Pancreas (tissue), 10 donors: ENCODE results near the gene GCC2. TPM values are rescaled to one million over a fixed set of nuclear protein-coding genes. Genes with fewer than 3 reads are reported as not detected.
"Not testable (repeated sequence)": the region's sequence is repeated elsewhere in the genome, so short reads cannot be mapped to it uniquely, and the experiment has no call there.

Experiments
- ATAC-seq, 4 donors: fragments of 200-7000 bp; cut with Tn5 transposase; one replicate each; pipeline versions ENCODE4 v1.8.0 to v1.9.1; 2020; ENCODE audit warnings: mild to moderate bottlenecking in 4 of 4, moderate library complexity in 4 of 4
- DNase-seq, 6 donors: peaks; one replicate each; pipeline ENCODE4 v3.0.0-alpha.2; 2020
- FAIRE-seq: peaks from 2 replicates; lab custom pipeline; 2012; peaks lifted over from hg19 to GRCh38; lab: Jason Lieb, UNC
- H3K27ac ChIP-seq, 4 donors: fragments of 200-600 bp; sonication (generic); 1 replicate in 3 of 4; 2 replicates in 1 of 4; pipeline versions ENCODE4 v1.5.0 to v1.8.0; 2020
- H3K27me3 ChIP-seq, 4 donors: fragments of 200-600 bp; one replicate each; pipeline ENCODE4 v1.8.0; 2021
- H3K36me3 ChIP-seq, 3 donors: fragments of 200-600 bp; sonication (generic) in 1 of 3; one replicate each; pipeline versions ENCODE4 v1.5.0 to v1.8.0; 2020 to 2021
- H3K4me1 ChIP-seq, 3 donors: fragments of 200-600 bp; one replicate each; pipeline ENCODE4 v1.8.0; 2021
- H3K4me3 ChIP-seq, 4 donors: fragments of 200-600 bp; sonication (generic) in 2 of 4; one replicate each; pipeline versions ENCODE4 v1.5.0 to v1.8.0; 2020 to 2021
- H3K9me3 ChIP-seq, 4 donors: fragments of 200-600 bp; one replicate each; pipeline ENCODE4 v1.8.0; 2021
- WGBS, 2 donors: extraction: QIAGEN DNeasy Blood & Tissue Kit; methylation state at CpG; one replicate each; pipeline ENCODE4 v1.1.7; 2013; 5-methylcytosine and 5-hydroxymethylcytosine counted together
- intact Hi-C, 3 donors: fragments of 100-400 bp; cut with DNase I; formaldehyde crosslinking; loops; one replicate each; pipeline versions ENCODE4 v1.11.1 to v1.14.2; 2022
- polyA plus RNA-seq, 2 donors: library from polyadenylated mRNA; stranded (reverse); fragments of 200-250 nt; gene quantifications; one replicate each; pipeline ENCODE4 v1.2.3, GENCODE V29; 2013
- total RNA-seq, 6 donors: library from RNA; stranded (reverse); fragmentation: NEBNext Ultra II Directional in 4 of 6; extraction: Animal tissue kit (Norgen Biotek cat#: 25700) in 4 of 6; gene quantifications; one replicate each; pipeline versions ENCODE4 v1.2.1 to v1.2.4, GENCODE V29; 2021 to 2023
- TF ChIP-seq, protein P1 (sequence below), 4 donors: fragments of 200-600 bp; sonication (generic) in 3 of 4; IDR thresholded peaks; one replicate each; pipeline versions ENCODE4 v1.5.0 to v1.8.0; 2021; ENCODE audit warnings: antibody characterized with exemption in 4 of 4
- donor health status: healthy with polysubstance abuse.
- donor health status: DM: no; HTN: no; CAD: no; lungs with moderate emphysema.
- donor health status: DM: no; HTN: no; CAD: no.
- donor health status: control.
- donor health status: control.
- donor health status: Bipolar disorder and iron deficiency.
- donor health status: DM: yes; HTN: yes; CAD: no.
- donor health status: DM: no; HTN: no; CAD: no.
- donor health status: DM: no; HTN: no; CAD: no.
- donor health status: DM: yes; HTN: yes; CAD: no.

The GCC2 gene
- total and polyA plus RNA-seq, 8 donors, result 8.7 to 36.0 (median 20.6) TPM

DNA sequence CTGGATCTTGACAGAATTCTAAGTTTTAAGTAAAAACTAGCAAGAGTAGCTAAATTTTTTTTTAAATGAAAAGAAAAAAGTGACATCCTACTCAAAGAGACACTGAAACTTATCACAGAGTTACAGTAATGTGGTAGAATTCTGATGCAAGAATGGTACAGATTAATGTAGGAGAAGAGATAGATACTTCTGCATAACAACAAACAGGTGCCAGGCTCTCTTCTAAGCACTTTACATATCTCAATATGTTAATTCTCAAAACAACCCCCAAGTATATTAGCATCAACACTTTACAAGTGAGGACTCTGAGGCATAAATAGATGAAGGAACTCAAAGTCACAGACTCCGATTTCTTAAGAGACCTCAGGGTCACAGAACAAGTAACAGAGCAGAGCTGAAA, 28.1 kb downstream of the GCC2 start:
- no peaks in the 10 kb centered on the region for H3K27me3 ChIP-seq
- no peaks in the 10 kb centered on the region for H3K9me3 ChIP-seq
- H3K36me3 ChIP-seq, result peaks cover 5 to 50% (median 5%) of the 10 kb centered on the region in 3 donors
- no peaks in the 10 kb centered on the region for H3K4me1 ChIP-seq
- intact Hi-C loops, result no loop called here
- TF ChIP-seq, protein P1, sequence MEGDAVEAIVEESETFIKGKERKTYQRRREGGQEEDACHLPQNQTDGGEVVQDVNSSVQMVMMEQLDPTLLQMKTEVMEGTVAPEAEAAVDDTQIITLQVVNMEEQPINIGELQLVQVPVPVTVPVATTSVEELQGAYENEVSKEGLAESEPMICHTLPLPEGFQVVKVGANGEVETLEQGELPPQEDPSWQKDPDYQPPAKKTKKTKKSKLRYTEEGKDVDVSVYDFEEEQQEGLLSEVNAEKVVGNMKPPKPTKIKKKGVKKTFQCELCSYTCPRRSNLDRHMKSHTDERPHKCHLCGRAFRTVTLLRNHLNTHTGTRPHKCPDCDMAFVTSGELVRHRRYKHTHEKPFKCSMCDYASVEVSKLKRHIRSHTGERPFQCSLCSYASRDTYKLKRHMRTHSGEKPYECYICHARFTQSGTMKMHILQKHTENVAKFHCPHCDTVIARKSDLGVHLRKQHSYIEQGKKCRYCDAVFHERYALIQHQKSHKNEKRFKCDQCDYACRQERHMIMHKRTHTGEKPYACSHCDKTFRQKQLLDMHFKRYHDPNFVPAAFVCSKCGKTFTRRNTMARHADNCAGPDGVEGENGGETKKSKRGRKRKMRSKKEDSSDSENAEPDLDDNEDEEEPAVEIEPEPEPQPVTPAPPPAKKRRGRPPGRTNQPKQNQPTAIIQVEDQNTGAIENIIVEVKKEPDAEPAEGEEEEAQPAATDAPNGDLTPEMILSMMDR (IDR thresholded peaks at IDR 0.05), result no peak
- WGBS, 2 donors, result 94 to 100% methylated on average over 1 of the region's 1 CpG
- no peak for DNase-seq
- FAIRE-seq, result no peak
- no peak overlapping the region for H3K4me3 ChIP-seq
- H3K27ac ChIP-seq, result no peak overlapping the region
- ATAC-seq, result no peak

DNA sequence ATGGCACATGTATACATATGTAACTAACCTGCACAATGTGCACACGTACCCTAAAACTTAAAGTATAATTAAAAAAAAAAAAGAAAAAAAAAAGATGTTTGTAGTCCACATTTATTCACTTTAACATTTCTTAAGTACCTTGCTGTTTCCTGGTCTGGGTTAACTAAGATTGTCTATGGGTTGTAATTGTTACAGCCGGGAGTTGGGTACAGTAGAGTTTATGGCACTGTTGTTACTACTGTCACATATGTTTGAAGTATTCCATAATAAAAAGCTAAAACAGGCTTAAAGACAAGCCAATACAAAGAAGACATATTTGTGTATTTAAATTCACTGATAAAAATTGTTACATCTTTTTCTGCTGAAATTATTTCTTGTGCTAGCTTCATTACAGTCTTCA, 36.2 kb downstream of the GCC2 start:
- Histone ChIP-seq H3K36me3 (peaks cover 0 to 50% (median 29%) of the 10 kb centered on the region in 3 donors), H3K4me3 (no peak overlapping the region), H3K27ac (no peak overlapping the region), H3K27me3 (no peaks in the 10 kb centered on the region), H3K4me1 (no peaks in the 10 kb centered on the region), H3K9me3 (no peaks in the 10 kb centered on the region)
- TF ChIP-seq, protein P1 (IDR thresholded peaks at IDR 0.05), result no peak
- intact Hi-C loops, result no loop called here
- FAIRE-seq (peak; percentile 20), ATAC-seq (no peak), DNase-seq (no peak)
- WGBS, 2 donors, result 91 to 97% methylated on average over 2 of the region's 2 CpGs

DNA sequence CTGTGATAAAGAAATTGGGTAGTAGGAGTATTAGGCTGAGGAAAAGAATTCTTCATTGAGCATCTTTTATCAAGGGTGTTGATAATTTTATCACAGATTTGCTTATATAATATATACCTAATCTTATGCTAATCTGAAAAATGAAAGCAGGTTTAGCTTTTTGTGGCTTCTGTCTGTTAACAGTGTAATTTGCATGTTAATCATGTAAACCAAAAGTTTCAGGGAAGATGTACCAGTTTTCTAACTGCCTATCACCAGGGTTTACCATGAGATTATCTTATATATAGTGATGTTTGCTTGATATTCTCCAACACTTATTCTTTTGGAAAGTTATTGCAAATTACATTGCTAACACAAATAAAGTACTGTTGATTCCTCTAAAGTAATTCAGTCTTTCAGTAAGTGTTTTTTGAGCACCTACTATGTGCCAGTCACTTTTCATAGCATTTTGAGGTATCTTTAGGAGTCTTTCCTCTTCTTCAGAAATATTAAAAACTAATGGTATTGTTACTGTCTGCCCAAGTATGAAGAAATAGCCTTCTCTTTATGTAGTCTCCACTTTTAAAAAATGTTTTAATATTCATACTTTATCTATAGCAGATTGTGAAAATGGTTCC, 41.6 kb downstream of the GCC2 start:
- H3K27me3 ChIP-seq, result no peaks in the 10 kb centered on the region
- no peak overlapping the region for H3K27ac ChIP-seq
- FAIRE-seq (no peak), ATAC-seq (no peak), DNase-seq (no peak)
- TF ChIP-seq, protein P1 (IDR thresholded peaks at IDR 0.05), result no peak
- H3K4me3 ChIP-seq, result no peak overlapping the region
- H3K4me1 ChIP-seq, result no peaks in the 10 kb centered on the region
- intact Hi-C loops, result no loop called here
- H3K36me3 ChIP-seq, result peaks cover 0 to 44% (median 18%) of the 10 kb centered on the region in 3 donors
- H3K9me3 ChIP-seq, result no peaks in the 10 kb centered on the region

DNA sequence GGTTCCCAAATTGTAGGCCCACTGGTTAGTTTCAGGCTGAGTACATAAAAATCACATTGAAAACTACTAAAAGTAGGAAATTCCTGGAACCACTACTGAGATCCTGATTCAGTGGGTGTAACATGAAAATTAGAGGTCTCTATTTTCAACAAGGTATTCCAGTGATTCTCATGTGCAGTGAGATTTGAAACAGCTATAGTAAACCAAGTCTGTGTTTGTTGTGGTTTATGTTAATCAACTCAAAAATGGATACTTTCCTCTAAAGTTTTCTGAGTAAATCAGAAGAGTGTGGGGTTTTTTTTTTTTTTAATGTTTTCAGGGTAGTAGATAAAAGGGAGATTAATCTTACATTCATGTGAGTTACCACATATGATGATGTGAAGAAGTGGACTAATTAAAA, 42.8 kb downstream of the GCC2 start:
- no peak for ATAC-seq
- no peak for FAIRE-seq
- Histone ChIP-seq H3K9me3 (no peaks in the 10 kb centered on the region), H3K36me3 (peaks cover 0 to 39% (median 18%) of the 10 kb centered on the region in 3 donors), H3K4me1 (no peaks in the 10 kb centered on the region), H3K27ac (no peak overlapping the region), H3K4me3 (no peak overlapping the region), H3K27me3 (no peaks in the 10 kb centered on the region)
- TF ChIP-seq, protein P1 (IDR thresholded peaks at IDR 0.05), result no peak
- DNase-seq, result no peak
- intact Hi-C loops, result no loop called here

DNA sequence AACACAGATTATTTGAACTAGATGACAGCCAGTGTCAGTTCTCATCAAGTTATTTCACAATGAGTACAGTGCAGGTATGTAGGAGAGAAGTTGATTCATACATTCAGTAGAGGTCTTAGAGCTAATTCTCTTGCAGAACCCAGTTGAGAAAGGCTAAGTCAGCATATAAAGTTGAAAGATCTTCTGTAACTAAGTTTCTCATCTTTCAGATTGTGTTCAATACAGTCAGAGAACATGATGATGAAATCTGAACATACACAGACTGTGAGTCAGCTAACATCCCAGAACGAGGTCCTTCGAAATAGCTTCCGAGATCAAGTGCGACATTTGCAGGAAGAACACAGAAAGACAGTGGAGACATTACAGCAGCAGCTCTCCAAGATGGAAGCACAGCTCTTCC, 43.4 kb downstream of the GCC2 start:
- Histone ChIP-seq H3K4me1 (no peaks in the 10 kb centered on the region), H3K9me3 (no peaks in the 10 kb centered on the region), H3K4me3 (no peak overlapping the region), H3K27me3 (no peaks in the 10 kb centered on the region), H3K36me3 (peaks cover 0 to 40% (median 18%) of the 10 kb centered on the region in 3 donors), H3K27ac (no peak overlapping the region)
- TF ChIP-seq, protein P1 (IDR thresholded peaks at IDR 0.05), result no peak
- ATAC-seq (no peak), DNase-seq (no peak), FAIRE-seq (no peak)
- 92 to 96% methylated on average over 4 of the region's 4 CpGs for WGBS, 2 donors
- intact Hi-C loops, result no loop called here

DNA sequence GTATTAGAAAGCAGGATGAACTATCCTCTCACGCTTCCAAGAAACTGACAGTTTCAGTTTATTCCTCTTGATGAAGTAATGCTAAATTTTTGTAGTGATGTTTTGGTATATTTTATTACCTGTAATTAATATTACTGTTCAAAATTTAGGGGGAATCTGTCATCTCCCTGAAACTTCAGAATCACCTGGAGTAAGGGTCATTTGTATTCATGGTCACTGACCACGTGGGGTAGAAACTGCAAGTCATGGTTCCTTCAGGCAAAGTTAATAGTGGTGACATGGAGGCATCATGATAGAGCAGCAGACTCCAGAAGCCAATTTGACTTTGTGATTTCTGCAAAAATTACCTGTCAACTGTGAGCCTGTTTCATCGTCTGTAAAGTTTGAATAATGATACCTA, 47.2 kb downstream of the GCC2 start:
- intact Hi-C loops, H3K27me3 ChIP-seq, FAIRE-seq, H3K4me1 ChIP-seq, H3K9me3 ChIP-seq, DNase-seq, H3K27ac ChIP-seq, ATAC-seq, H3K4me3 ChIP-seq: not testable (repeated sequence)
- H3K36me3 ChIP-seq, result peaks cover 0 to 31% (median 11%) of the 10 kb centered on the region in 3 donors
- WGBS, 2 donors, result 67 to 81% methylated on average over 1 to 2 of the region's 3 CpGs

DNA sequence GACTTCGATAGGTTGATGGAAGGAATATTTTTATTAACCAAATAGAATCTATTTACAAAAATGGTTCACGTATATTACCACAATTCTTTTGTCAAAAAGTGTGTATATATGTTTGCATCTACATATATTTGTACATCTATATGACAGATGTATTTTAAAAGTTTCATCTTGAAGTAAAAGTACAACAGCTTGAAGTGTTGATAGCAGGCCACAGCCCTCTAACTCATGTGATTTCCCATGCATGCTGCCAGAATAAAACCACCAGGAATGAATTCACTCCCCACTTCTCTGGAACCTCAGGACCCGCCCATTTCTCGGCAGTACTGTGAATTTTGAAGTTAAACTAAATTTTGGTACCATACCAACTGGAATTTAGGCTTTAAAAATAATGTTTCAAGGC, 58.6 kb downstream of the GCC2 start:
- DNase-seq, FAIRE-seq, intact Hi-C loops, H3K36me3 ChIP-seq, H3K4me3 ChIP-seq, H3K27ac ChIP-seq, H3K9me3 ChIP-seq, ATAC-seq, H3K27me3 ChIP-seq, H3K4me1 ChIP-seq: not testable (repeated sequence)
- 89 to 96% methylated on average over 3 of the region's 4 CpGs for WGBS, 2 donors

DNA sequence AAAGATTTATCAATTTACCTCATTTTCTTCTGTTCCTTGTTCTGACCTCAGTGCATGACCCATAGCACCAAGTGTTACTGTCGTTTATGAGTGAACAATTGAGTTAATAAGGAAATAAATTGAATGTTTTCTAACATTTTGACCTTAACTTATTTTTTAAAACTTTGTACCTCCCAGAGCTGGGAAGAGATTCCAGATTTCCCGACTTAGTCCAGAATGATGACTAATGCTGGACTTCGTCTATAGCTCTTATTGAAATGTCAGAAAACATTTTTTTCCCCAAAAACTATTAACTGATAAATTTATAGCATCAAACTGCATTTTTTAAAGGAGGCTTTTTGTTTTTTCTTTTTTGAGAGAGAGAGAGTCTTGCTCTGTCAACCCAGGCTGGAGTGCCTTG, 63.4 kb downstream of the GCC2 start:
- H3K4me1 ChIP-seq, ATAC-seq, intact Hi-C loops, H3K27me3 ChIP-seq, H3K9me3 ChIP-seq, H3K36me3 ChIP-seq, DNase-seq, FAIRE-seq, H3K4me3 ChIP-seq, H3K27ac ChIP-seq: not testable (repeated sequence)
- WGBS, 2 donors, result 73 to 77% methylated on average over 3 of the region's 3 CpGs
